Kidney epithelial cell (primary cell): Measurements from ENCODE around the gene HOXD3. TPM values are rescaled to one million over a fixed set of nuclear protein-coding genes. Genes with fewer than 3 reads are reported as not detected.

ENCODE experiments used
- DNase-seq: peaks from one replicate; pipeline ENCODE4 v3.0.0-alpha.2; 2010; ENCODE audit warnings: low read depth
- H3K27me3 ChIP-seq: 2 replicates; pipeline ENCODE4 v1.6.0; 2011; ENCODE audit warnings: low read length; ENCODE audit not compliant: control insufficient read depth, insufficient read depth
- H3K36me3 ChIP-seq: 2 replicates; pipeline ENCODE4 v1.5.1; 2011; ENCODE audit warnings: low read length; ENCODE audit not compliant: control insufficient read depth, insufficient read depth
- H3K4me3 ChIP-seq: 2 replicates; pipeline ENCODE4 v1.5.1; 2011; ENCODE audit warnings: low read depth, mild to moderate bottlenecking, control low read depth, low read length
- total RNA-seq: library from RNA; depleted of rRNA; stranded (reverse); fragments of >200 nt; gene quantifications from 2 replicates; pipeline ENCODE4 v1.2.3, GENCODE V29; 2015
- TF ChIP-seq, protein P1 (sequence below): IDR thresholded peaks from 2 replicates; pipeline ENCODE4 v1.5.1; 2011; ENCODE audit warnings: mild to moderate bottlenecking, moderate library complexity, low read length, control low read depth, inconsistent platforms; ENCODE audit not compliant: insufficient read depth, poor library complexity, severe bottlenecking

The HOXD3 gene
- total RNA-seq, 1 donor from 2014 or later, result 5.4 TPM

GRCh38 chr2:176111309-176111663 lies 45.8 kb upstream of the HOXD3 start:
- H3K27me3 ChIP-seq, result peaks cover 3% of the 10 kb centered on the region
- TF ChIP-seq, protein P1, sequence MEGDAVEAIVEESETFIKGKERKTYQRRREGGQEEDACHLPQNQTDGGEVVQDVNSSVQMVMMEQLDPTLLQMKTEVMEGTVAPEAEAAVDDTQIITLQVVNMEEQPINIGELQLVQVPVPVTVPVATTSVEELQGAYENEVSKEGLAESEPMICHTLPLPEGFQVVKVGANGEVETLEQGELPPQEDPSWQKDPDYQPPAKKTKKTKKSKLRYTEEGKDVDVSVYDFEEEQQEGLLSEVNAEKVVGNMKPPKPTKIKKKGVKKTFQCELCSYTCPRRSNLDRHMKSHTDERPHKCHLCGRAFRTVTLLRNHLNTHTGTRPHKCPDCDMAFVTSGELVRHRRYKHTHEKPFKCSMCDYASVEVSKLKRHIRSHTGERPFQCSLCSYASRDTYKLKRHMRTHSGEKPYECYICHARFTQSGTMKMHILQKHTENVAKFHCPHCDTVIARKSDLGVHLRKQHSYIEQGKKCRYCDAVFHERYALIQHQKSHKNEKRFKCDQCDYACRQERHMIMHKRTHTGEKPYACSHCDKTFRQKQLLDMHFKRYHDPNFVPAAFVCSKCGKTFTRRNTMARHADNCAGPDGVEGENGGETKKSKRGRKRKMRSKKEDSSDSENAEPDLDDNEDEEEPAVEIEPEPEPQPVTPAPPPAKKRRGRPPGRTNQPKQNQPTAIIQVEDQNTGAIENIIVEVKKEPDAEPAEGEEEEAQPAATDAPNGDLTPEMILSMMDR, result peak; percentile 89
- no peaks in the 10 kb centered on the region for H3K36me3 ChIP-seq
- H3K4me3 ChIP-seq, result peak overlapping the region; percentile 63
- no peak for DNase-seq

DNA sequence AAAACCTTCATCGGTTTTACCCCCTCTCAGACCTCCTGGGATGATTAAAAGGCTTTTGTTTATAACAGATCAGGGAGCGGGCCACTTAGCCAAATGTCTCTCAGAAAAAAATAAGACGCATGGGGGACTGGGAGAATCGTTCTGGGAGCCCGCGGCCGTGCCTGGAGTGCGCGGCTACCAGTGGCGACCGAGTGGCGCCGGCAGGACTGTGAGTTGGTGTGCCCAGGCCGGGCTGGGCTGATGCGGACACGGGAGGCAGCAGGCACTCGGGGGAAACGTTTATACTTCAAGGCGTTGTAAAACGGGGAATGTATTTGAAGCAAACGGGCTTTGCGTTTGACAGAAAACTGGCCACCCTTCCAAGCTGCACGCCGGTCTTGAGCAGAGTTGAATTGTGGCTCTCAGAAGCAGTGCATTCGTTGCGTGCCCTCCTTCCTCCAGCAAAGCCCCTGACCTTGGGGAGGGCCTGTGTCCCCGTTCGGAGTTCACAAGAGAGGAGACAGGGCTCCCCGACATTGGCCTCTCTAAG lies 45.2 kb upstream of the HOXD3 start:
- Histone ChIP-seq H3K27me3 (peaks cover 3% of the 10 kb centered on the region), H3K36me3 (no peaks in the 10 kb centered on the region), H3K4me3 (peak overlapping the region; percentile 63)
- no peak for DNase-seq
- TF ChIP-seq, protein P1, result no peak

DNA sequence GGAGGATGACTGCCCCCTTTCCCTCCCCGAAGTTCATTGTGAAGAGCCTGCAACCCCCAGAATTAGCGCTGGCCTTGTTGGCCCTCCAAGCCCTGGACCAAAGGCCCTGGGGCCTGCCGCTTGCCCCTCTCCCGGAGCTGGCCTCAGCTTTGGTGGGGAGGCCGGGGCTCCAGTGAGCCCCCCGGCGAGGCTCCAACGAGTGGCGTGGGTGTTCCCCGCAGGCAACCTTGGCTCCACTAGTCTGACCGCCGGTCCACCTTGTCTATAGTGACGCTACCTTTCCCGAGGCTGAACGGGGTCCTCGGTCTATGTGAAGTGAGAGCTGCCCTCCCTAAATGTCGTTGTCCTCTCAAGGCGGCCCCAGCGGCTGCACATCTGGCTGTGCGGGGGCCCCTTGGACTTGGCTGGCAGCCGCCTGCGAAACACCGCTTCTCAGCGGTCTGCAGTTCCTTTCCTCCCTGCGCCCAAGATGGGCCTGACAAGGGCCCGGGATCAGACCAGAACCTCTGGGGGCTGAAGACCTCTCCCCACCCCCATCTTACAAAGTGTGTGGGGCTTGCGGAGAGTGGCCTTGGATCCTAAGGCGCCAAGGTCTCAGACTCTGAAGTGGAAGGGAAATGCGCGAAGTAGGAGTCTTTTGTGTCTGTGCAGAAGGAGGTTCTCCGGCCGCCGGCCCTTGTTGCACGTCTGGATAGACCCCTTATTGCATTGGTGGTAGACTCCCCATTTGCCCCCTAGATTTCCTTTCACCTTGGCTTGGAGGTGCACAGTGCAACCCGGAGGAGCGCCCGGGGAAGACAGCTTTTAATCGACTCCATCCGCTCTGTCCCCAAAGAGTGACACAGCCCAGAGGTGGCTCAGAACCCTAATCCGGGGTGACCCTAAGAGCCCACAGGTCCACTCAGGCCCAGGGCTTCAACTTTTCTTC lies 44.5 kb upstream of the HOXD3 start:
- peak overlapping the region; percentile 63 for H3K4me3 ChIP-seq
- no peak for DNase-seq
- H3K27me3 ChIP-seq, result peaks cover 2% of the 10 kb centered on the region
- H3K36me3 ChIP-seq, result no peaks in the 10 kb centered on the region
- TF ChIP-seq, protein P1, result no peak

DNA sequence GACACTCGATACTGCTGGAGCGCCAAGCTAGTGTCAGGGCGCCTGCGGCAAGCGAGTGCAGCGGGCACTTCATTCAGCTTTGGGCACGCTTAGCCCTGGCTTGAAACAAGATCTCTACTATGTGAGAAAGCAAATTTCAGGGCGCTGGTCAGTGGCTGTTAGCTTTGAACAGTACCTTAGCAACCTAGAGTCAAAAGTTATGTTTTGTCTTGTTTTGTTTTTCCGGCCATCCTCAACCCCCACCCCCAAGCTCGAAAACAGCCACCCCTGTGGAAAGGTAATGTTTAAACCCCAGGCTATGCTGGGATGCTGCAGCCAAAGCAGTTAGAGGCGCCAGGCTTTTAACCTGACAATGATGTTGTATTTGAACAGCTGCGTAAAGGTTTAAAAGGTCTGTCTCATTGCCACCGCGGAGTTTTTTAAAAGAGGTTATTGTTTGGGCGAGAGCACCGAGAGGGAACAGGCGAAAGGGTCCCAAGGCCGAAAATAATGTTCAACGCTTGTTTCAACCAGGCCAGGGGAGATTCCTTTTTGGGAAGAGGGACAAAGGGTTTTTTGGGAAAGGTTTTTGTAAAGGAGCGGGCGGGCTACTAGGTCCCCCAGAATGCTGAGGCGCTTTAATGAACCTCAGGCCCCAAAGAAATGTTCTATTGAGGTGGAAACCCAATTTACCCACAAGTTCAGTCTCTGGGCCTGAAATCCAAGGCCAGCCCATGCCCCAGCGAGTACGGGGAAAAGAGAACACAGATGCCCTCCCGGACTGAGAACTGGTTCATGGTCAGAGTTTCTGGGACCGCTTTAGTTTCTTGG lies 42.8 kb upstream of the HOXD3 start:
- Histone ChIP-seq H3K27me3 (peaks cover 2% of the 10 kb centered on the region), H3K36me3 (no peaks in the 10 kb centered on the region), H3K4me3 (peak overlapping the region; percentile 65)
- TF ChIP-seq, protein P1, result no peak
- no peak for DNase-seq

GRCh38 chr2:176114930-176115625 lies 42.0 kb upstream of the HOXD3 start:
- H3K36me3 ChIP-seq, result no peaks in the 10 kb centered on the region
- TF ChIP-seq, protein P1, result no peak
- H3K4me3 ChIP-seq, result peak overlapping the region; percentile 65
- H3K27me3 ChIP-seq, result peaks cover 2% of the 10 kb centered on the region
- DNase-seq, result no peak
